Smooth muscle cell (in vitro differentiated cells): ENCODE results near the gene ANP32B. TPM values are rescaled to one million over a fixed set of nuclear protein-coding genes. Genes with fewer than 3 reads are reported as not detected.

Experiments used
- DNase-seq: peaks from one replicate; lab custom pipeline; 2025; ENCODE audit not compliant: unreplicated experiment; lab: John Stamatoyannopoulos, UW
- H2AFZ ChIP-seq: fragments of 200-600 bp; sonication (generic); 2 replicates; pipeline ENCODE4 v1.6.0; 2016; ENCODE audit warnings: antibody characterized with exemption, low read depth, mild to moderate bottlenecking
- H3F3A ChIP-seq: fragments of 200-600 bp; sonication (generic); 2 replicates; pipeline ENCODE4 v1.6.0; 2017; ENCODE audit warnings: antibody characterized with exemption, low read depth
- H3K27ac ChIP-seq: fragments of 200-600 bp; sonication (generic); 2 replicates; pipeline ENCODE4 v1.5.1; 2016; ENCODE audit warnings: low read depth, mild to moderate bottlenecking
- H3K27me3 ChIP-seq: fragments of 200-600 bp; sonication (generic); 2 replicates; pipeline ENCODE4 v1.6.1; 2016; ENCODE audit warnings: low read depth, mild to moderate bottlenecking
- H3K36me3 ChIP-seq: fragments of 200-600 bp; sonication (generic); 2 replicates; pipeline ENCODE4 v1.5.1; 2016; ENCODE audit warnings: low read depth
- H3K4me1 ChIP-seq: fragments of 200-600 bp; sonication (generic); 2 replicates; pipeline ENCODE4 v1.5.1; 2016; ENCODE audit warnings: low read depth
- H3K4me2 ChIP-seq: fragments of 200-600 bp; sonication (generic); 2 replicates; pipeline ENCODE4 v1.6.0; 2016; ENCODE audit warnings: mild to moderate bottlenecking
- H3K4me3 ChIP-seq: fragments of 200-600 bp; sonication (generic); 2 replicates; pipeline ENCODE4 v1.5.1; 2016; ENCODE audit warnings: mild to moderate bottlenecking
- H3K79me2 ChIP-seq: fragments of 200-600 bp; sonication (generic); 2 replicates; pipeline ENCODE4 v1.6.0; 2016; ENCODE audit warnings: low read depth, mild to moderate bottlenecking
- H3K9ac ChIP-seq: fragments of 200-600 bp; sonication (generic); 2 replicates; pipeline ENCODE4 v1.6.0; 2016; ENCODE audit warnings: low read depth
- H3K9me3 ChIP-seq: fragments of 200-600 bp; sonication (generic); replicated peaks from 2 replicates; pipeline ENCODE4 v1.5.1; 2016; ENCODE audit warnings: low read depth
- H4K20me1 ChIP-seq: fragments of 200-600 bp; sonication (generic); 2 replicates; pipeline ENCODE4 v1.6.0; 2016; ENCODE audit warnings: low read depth
- CTCF ChIP-seq: fragments of 200-600 bp; sonication (generic); IDR thresholded peaks from 2 replicates; pipeline ENCODE4 v1.5.1; 2017; ENCODE audit warnings: borderline replicate concordance, mild to moderate bottlenecking, antibody characterized with exemption; ENCODE audit not compliant: insufficient read depth, poor library complexity, severe bottlenecking
- WGBS: methylation state at CpG from one replicate; pipeline ENCODE4 v1.1.7; 2016; ENCODE audit warnings: low lambda C conversion rate; 5-methylcytosine and 5-hydroxymethylcytosine counted together
- polyA plus RNA-seq: library from polyadenylated mRNA; unstranded; fragments of >200 nt; fragmentation: Nextera tagmentation; extraction: Ambion mirVana; gene quantifications from 2 replicates; pipeline ENCODE4 v1.2.1, GENCODE V29; 2016
- total RNA-seq: library from RNA; depleted of rRNA; stranded (reverse); fragments of >200 nt; gene quantifications from 2 replicates; pipeline ENCODE4 v1.2.3, GENCODE V29; 2014

The ANP32B gene
- total and polyA plus RNA-seq, 2 experiments from 2014 or later, result 21.3 to 52.4 TPM

DNA sequence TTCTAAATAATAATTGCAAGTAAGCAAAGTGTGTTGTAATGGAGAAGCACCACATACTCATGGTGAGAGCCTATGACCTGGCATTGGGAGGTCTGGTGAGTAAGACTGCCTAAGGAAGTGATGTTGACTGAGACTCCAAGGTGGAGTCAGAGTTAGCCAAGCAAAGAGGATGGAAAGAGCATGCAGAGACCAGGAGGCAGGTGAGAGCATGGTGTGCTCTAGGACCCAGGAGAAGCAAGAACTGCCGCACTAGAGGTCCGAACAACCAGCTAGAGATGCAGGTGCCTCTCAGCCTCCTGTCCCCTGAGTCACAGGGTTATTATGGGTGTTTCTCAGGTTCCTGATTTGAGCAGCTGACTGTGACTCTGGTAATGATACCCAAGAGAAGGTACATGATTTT is 27.3 kb downstream of the ANP32B start:
- no peak for TF ChIP-seq CTCF
- H3K79me2 ChIP-seq, result peaks cover 17% of the 10 kb centered on the region
- no peak overlapping the region for H3K27ac ChIP-seq
- peaks cover 17% of the 10 kb centered on the region for H4K20me1 ChIP-seq
- no peak overlapping the region for H2AFZ ChIP-seq
- no peaks in the 10 kb centered on the region for H3K9me3 ChIP-seq
- H3K36me3 ChIP-seq, result peaks cover 33% of the 10 kb centered on the region
- WGBS, result 60% methylated on average over 2 of the region's 2 CpGs
- H3K4me3 ChIP-seq, result no peak overlapping the region
- H3K27me3 ChIP-seq, result no peaks in the 10 kb centered on the region
- no peak overlapping the region for H3K4me2 ChIP-seq
- no peak for DNase-seq
- H3F3A ChIP-seq, result no peaks in the 10 kb centered on the region
- no peak overlapping the region for H3K9ac ChIP-seq
- no peaks in the 10 kb centered on the region for H3K4me1 ChIP-seq

DNA sequence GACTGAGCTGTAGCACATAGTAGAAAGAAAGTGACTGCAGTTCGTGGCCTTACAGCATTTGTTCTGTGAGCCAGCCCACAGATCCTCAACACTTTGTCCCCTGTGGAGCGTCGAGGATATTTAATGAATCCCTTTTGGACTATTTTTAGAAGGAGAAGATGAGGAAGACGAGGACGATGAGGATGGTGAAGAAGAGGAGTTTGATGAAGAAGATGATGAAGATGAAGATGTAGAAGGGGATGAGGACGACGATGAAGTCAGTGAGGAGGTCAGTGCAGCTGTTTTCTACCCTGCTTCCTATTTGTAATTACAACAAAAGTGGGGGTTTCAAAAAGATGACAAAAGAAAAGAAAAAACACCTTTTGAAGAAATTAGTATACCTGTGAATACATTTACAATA is 28.0 kb downstream of the ANP32B start:
- Histone ChIP-seq H3K4me1 (no peaks in the 10 kb centered on the region), H3K79me2 (peaks cover 17% of the 10 kb centered on the region), H4K20me1 (peaks cover 17% of the 10 kb centered on the region), H3K9me3 (no peaks in the 10 kb centered on the region), H3K4me2 (no peak overlapping the region), H3F3A (no peaks in the 10 kb centered on the region), H3K27ac (no peak overlapping the region), H3K27me3 (no peaks in the 10 kb centered on the region), H2AFZ (no peak overlapping the region), H3K9ac (no peak overlapping the region), H3K36me3 (peaks cover 37% of the 10 kb centered on the region), H3K4me3 (no peak overlapping the region)
- WGBS, result 96% methylated on average over 7 of the region's 7 CpGs
- no peak for TF ChIP-seq CTCF
- DNase-seq, result no peak

- Histone ChIP-seq H3K27me3 (no peaks in the 10 kb centered on the region), H3K36me3 (peaks cover 30% of the 10 kb centered on the region), H3K4me1 (no peaks in the 10 kb centered on the region), H3K27ac (no peak overlapping the region), H2AFZ (no peak overlapping the region), H3K9me3 (no peaks in the 10 kb centered on the region), H3K4me3 (no peak overlapping the region), H3K79me2 (no peaks in the 10 kb centered on the region), H4K20me1 (no peaks in the 10 kb centered on the region), H3F3A (no peaks in the 10 kb centered on the region), H3K9ac (no peak overlapping the region), H3K4me2 (no peak overlapping the region)
- DNase-seq, result no peak
- TF ChIP-seq CTCF, result no peak
- WGBS, result 97% methylated on average over 4 of the region's 4 CpGs
These were observed 33.1 kb downstream of the ANP32B start for GRCh38 chr9:98016137-98016680.

- 93% methylated on average over 1 of the region's 1 CpG for WGBS
- Histone ChIP-seq H3K27me3 (no peaks in the 10 kb centered on the region), H2AFZ (no peak overlapping the region), H3K4me2 (no peak overlapping the region), H3K9me3 (no peaks in the 10 kb centered on the region), H3K9ac (no peak overlapping the region), H3K4me1 (no peaks in the 10 kb centered on the region), H3K36me3 (peaks cover 20% of the 10 kb centered on the region), H3K27ac (no peak overlapping the region), H3K4me3 (no peak overlapping the region), H3F3A (no peaks in the 10 kb centered on the region), H4K20me1 (no peaks in the 10 kb centered on the region), H3K79me2 (no peaks in the 10 kb centered on the region)
- no peak for TF ChIP-seq CTCF
- no peak for DNase-seq
These were observed 34.2 kb downstream of the ANP32B start for GRCh38 chr9:98017306-98017705.
